Heart left ventricle (tissue), 16 donors: ENCODE measurements around the gene TMEM128. TPM values are rescaled to one million over a fixed set of nuclear protein-coding genes. Genes with fewer than 3 reads are reported as not detected.
A peak's percentile ranks its signal among the peaks of the same experiment; 100 is the strongest.

Experiments
- ATAC-seq, 4 donors: fragments of 200-7000 bp; cut with Tn5 transposase; one replicate each; pipeline ENCODE4 v1.9.1; 2020 to 2022; ENCODE audit warnings: moderate library complexity in 4 of 4, mild to moderate bottlenecking in 3 of 4, moderate number of reproducible peaks in 1 of 4
- DNase-seq, 5 donors: peaks; one replicate each; pipeline ENCODE4 v3.0.0-alpha.2; 2020
- H3K27ac ChIP-seq, 12 donors: fragments of 200-600 bp; sonication (generic) in 4 of 12; one replicate each; pipeline versions ENCODE4 v1.5.0 to v1.8.0; 2016 to 2022; ENCODE audit warnings: mild to moderate bottlenecking in 2 of 12
- H3K27me3 ChIP-seq, 9 donors: fragments of 200-600 bp; sonication (generic) in 2 of 9; one replicate each; pipeline versions ENCODE4 v1.5.1 to v1.8.0; 2016 to 2022; ENCODE audit warnings: mild to moderate bottlenecking in 3 of 9
- H3K36me3 ChIP-seq, 9 donors: fragments of 200-600 bp; sonication (generic) in 2 of 9; one replicate each; pipeline versions ENCODE4 v1.5.0 to v1.8.0; 2018 to 2022; ENCODE audit warnings: mild to moderate bottlenecking in 2 of 9
- H3K4me1 ChIP-seq, 12 donors: fragments of 200-600 bp; sonication (generic) in 4 of 12; one replicate each; pipeline versions ENCODE4 v1.5.0 to v1.8.0; 2016 to 2022; ENCODE audit warnings: mild to moderate bottlenecking in 3 of 12
- H3K4me3 ChIP-seq, 12 donors: fragments of 200-600 bp; sonication (generic) in 4 of 12; one replicate each; pipeline versions ENCODE4 v1.5.0 to v1.8.0; 2017 to 2022; ENCODE audit warnings: mild to moderate bottlenecking in 9 of 12, moderate library complexity in 4 of 12
- H3K9me3 ChIP-seq, 12 donors: fragments of 200-600 bp; sonication (generic) in 4 of 12; one replicate each; pipeline versions ENCODE4 v1.5.0 to v1.8.0; 2016 to 2022; ENCODE audit warnings: mild to moderate bottlenecking in 1 of 12
- POLR2A ChIP-seq, 2 donors: fragments of 450-650 bp; IDR thresholded peaks; one replicate each; pipeline ENCODE4 v1.6.1; 2017; ENCODE audit warnings: antibody characterized with exemption in 2 of 2, mild to moderate bottlenecking in 2 of 2, moderate library complexity in 2 of 2
- WGBS, 4 donors: extraction: QIAGEN DNeasy Blood & Tissue Kit in 2 of 4; methylation state at CpG; one replicate each; pipeline versions ENCODE4 v1.1.5 to v1.1.7; 2013 to 2018; 5-methylcytosine and 5-hydroxymethylcytosine counted together
- intact Hi-C, 10 donors: fragments of 100-400 bp; cut with DNase I; formaldehyde crosslinking; loops; one replicate each; pipeline versions ENCODE4 v1.11.1 to v1.14.2; 2022
- long read RNA-seq, 3 donors: library from polyadenylated mRNA; unstranded; transcript quantifications; one replicate each; pipeline ENCODE4 v2.0.0, GENCODE V29; 2020 to 2021
- polyA plus RNA-seq, 2 donors: library from polyadenylated mRNA; stranded (reverse); fragments of 200-250 nt; gene quantifications; one replicate each; pipeline ENCODE4 v1.2.3, GENCODE V29; 2013
- total RNA-seq, 9 donors: library from RNA; depleted of rRNA in 2 of 9; stranded (reverse); fragments of >200 nt in 2 of 9; fragmentation: NEBNext Ultra II Directional in 3 of 9; extraction: Animal tissue kit (Norgen Biotek cat#: 25700) in 3 of 9; gene quantifications; one replicate each; pipeline versions ENCODE4 v1.1.0 to v1.2.4, GENCODE V29; 2016 to 2023
- TF ChIP-seq, protein P1 (sequence below), 12 donors: fragments of 200-600 bp; sonication (generic) in 4 of 12; IDR thresholded peaks; one replicate each; pipeline versions ENCODE4 v1.5.0 to v1.8.0; 2018 to 2022; ENCODE audit warnings: antibody characterized with exemption in 12 of 12, mild to moderate bottlenecking in 5 of 12
- donor health status: ischemic (EF 13 %, LVEDD 7.1; RV severe dilation, severe dysfunction).
- donor health status: healthy with polysubstance abuse.
- donor health status: DM: no; HTN: yes; CAD: no.
- donor health status: DM: no; HTN: no; CAD: no.
- donor health status: ischemic (EF 25% LVEDD 6.9; RV normal size, moderate dysfunction).
- donor health status: ischemic (EF 25% LVEDD 5.7; RV mildly dilated, moderate dysfunction).
- donor health status: healthy.
- donor health status: DM: yes; HTN: yes; CAD: no.
- donor health status: ischemic (EF 35%, LVEDD 5.7; RV mildly dilated, moderate dysfunction).
- donor health status: nonischemic (EF 11% LVEDD 7.7; RV severe dilation, severe dysfunction).
- donor health status: DM: yes; HTN: yes; CAD: no.
- donor health status: PGD.
- donor health status: ischemic (EF 29% LVEDD 5.4; RV normal size, mild dysfunction).
- donor health status: nonischemic (EF 23%, LVEDD 6.1; RV moderate dilation, normal function).

TMEM128 gene, protein sequence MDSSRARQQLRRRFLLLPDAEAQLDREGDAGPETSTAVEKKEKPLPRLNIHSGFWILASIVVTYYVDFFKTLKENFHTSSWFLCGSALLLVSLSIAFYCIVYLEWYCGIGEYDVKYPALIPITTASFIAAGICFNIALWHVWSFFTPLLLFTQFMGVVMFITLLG
- 10 to 100 TPM in 6 of 9 donors, 1 to 10 TPM in 3; 5.1 to 15.5 (median 12.4) TPM for total RNA-seq
- polyA plus RNA-seq = 10 to 100 TPM; 11.3 to 12.2 TPM
- long read RNA-seq, donor 1, transcript TMEM128-202 (5 exons, 1,221 nt) = major isoform, 9 of 11 reads
- long read RNA-seq, donor 1, partial matches to known transcripts = 0 of 11 reads
- long read RNA-seq, donor 1, other reads (novel, unspliced or antisense) = 2 of 11 reads
- long read RNA-seq, donor 2, transcript TMEM128-202 (5 exons, 1,221 nt) = major isoform, 25 of 37 reads
- long read RNA-seq, donor 2, partial matches to known transcripts = 1 of 37 reads
- long read RNA-seq, donor 2, other reads (novel, unspliced or antisense) = 9 of 37 reads
- long read RNA-seq, donor 3, partial matches to known transcripts = 0 of 3 reads
- long read RNA-seq, donor 3, other reads (novel, unspliced or antisense) = 1 of 3 reads

DNA sequence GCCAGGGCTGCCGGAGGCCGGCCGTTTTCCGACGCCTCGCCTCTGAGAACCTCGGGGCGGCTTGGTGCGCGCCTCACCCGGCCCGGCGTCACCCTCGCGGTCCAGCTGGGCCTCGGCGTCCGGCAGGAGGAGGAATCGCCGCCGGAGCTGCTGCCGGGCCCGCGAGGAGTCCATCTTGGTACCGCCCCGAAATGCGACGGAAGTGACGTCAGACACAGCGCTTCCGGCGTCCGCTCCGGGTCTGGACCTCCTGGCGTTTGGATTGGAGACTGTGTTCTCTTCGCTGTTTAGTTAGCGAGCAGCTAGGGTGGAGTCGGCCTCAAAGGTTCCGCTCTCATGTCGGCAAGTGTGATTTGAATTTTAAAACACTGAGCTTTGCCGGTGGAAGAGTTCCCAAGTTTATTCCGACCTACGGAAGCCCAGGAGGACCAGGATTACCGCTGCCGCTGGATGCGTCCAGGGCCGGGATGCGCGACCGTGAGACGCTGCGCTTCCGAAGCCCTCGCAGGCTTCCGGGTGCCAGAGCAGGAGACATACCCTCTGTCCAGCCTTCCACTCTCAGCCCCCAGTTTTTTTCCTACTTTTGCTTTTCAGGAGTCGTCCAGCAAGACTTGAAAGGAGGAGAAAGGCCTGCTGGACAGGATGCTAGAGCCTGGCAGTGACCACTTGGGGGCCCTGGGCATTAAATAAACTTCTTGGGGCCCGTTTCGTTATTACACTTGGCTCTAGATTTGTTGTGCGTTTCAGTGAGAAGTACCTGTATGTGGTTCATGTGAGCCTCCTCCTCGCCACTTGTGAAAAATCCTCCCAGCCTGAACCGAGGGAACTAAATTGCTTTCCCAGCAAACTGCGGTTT, at the start of gene TMEM128:
TSS of gene TMEM128 (minus strand) at position 195 of the 856 bp plus-strand sequence. CDS start at position 174, 21 bp downstream.
- Histone ChIP-seq H3K27ac (peak within 1 kb of the TSS; percentile 80 to 99 (median 91)), H3K4me1 (peaks cover 0 to 28% (median 19%) of the 10 kb centered on the region in 12 donors), H3K9me3 (no peaks in the 10 kb centered on the region), H3K4me3 (peak within 1 kb of the TSS; percentile 57 to 96 (median 74)), H3K36me3 (peaks cover 0 to 31% (median 27%) of the 10 kb centered on the region in 9 donors), H3K27me3 (no peaks in the 10 kb centered on the region)
- DNase-seq (peak; percentile 93 to 94 (median 93)), ATAC-seq (peak; percentile 92 to 99 (median 98))
- intact Hi-C loops = loop anchor here in 4 of 10 donors (2.0 to 5.0 kb wide), 3 partner anchors 39 to 44 kb away; partner anchors contain the start of genes LYAR (in 2 of the 4) and ZBTB49 (in 2 of the 4)
- TF ChIP-seq, protein P1, sequence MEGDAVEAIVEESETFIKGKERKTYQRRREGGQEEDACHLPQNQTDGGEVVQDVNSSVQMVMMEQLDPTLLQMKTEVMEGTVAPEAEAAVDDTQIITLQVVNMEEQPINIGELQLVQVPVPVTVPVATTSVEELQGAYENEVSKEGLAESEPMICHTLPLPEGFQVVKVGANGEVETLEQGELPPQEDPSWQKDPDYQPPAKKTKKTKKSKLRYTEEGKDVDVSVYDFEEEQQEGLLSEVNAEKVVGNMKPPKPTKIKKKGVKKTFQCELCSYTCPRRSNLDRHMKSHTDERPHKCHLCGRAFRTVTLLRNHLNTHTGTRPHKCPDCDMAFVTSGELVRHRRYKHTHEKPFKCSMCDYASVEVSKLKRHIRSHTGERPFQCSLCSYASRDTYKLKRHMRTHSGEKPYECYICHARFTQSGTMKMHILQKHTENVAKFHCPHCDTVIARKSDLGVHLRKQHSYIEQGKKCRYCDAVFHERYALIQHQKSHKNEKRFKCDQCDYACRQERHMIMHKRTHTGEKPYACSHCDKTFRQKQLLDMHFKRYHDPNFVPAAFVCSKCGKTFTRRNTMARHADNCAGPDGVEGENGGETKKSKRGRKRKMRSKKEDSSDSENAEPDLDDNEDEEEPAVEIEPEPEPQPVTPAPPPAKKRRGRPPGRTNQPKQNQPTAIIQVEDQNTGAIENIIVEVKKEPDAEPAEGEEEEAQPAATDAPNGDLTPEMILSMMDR (IDR thresholded peaks at IDR 0.05) = peak in 5 of 12 donors; percentile 17 to 40 (median 31)
- peak in 1 of 2 donors; percentile 63 for TF ChIP-seq POLR2A (IDR thresholded peaks at IDR 0.05)
- 1 to 2% (median 1%) methylated on average over 39 to 62 of the region's 62 CpGs for WGBS, 4 donors

DNA sequence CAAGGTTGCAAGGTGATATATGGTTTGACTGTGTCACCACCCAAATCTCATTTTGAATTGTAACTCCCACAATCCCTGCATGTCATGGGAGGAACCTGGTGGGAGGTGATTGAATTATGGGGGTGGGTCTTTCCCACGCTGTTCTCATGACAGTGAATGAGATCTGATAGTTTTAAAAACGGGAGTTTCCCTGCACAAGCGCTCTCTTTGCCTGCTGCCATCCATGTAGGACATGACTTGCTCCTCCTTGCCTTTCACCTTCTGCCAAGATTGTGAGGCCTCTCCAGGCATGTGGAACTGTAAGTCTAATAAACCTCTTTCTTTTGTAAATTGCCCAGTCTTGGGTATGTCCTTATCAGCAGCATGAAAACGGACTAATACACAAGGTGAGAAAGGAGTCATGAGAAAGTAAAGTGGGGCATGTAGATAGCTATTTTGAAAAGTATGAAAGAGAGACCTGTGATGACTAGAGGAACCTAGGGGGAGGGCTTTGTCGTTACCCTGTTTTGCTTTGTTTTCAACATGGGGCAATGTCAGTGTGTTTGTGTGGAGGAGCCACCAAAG, 48.3 kb upstream of the TMEM128 start:
- no peak overlapping the region for H3K27ac ChIP-seq
- no peak for ATAC-seq
- TF ChIP-seq, protein P1 (IDR thresholded peaks at IDR 0.05) = no peak
- TF ChIP-seq POLR2A (IDR thresholded peaks at IDR 0.05) = no peak
- no peaks in the 10 kb centered on the region for H3K9me3 ChIP-seq
- DNase-seq = no peak
- no peak overlapping the region for H3K4me3 ChIP-seq
- intact Hi-C loops = no loop called here
- peaks cover 0 to 35% (median 22%) of the 10 kb centered on the region in 9 donors for H3K36me3 ChIP-seq
- H3K4me1 ChIP-seq = peaks cover 0 to 17% (median 4%) of the 10 kb centered on the region in 12 donors
- H3K27me3 ChIP-seq = no peaks in the 10 kb centered on the region
- 90 to 97% (median 96%) methylated on average over 5 of the region's 5 CpGs for WGBS, 4 donors

DNA sequence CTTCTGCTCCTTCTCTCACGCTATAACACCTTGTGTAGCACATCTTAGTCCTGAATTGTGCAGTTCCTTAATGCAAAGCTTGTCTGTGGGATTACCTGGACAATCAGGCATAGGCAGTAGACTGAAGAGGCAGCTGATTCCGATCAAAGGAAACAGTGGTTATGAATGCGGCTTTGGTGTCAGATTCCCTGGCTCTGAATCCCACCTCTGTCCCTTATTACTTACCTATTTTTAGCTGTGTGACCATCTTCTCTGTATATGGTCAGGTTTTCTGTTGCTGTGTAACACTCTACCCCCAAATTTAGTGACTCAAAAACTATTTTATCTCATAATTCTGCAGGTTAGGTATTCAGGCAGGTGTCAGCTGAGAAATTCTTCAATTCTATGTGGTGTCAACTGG, 45.3 kb upstream of the TMEM128 start:
- H3K9me3 ChIP-seq = no peaks in the 10 kb centered on the region
- no peak for DNase-seq
- no peak overlapping the region for H3K4me3 ChIP-seq
- WGBS, 4 donors = 84 to 94% (median 92%) methylated on average over 3 of the region's 3 CpGs
- ATAC-seq = no peak
- H3K27ac ChIP-seq = no peak overlapping the region
- H3K4me1 ChIP-seq = peaks cover 0 to 36% (median 22%) of the 10 kb centered on the region in 12 donors
- no peaks in the 10 kb centered on the region for H3K27me3 ChIP-seq
- no peak for TF ChIP-seq POLR2A (IDR thresholded peaks at IDR 0.05)
- TF ChIP-seq, protein P1 (IDR thresholded peaks at IDR 0.05) = no peak
- H3K36me3 ChIP-seq = peaks cover 0 to 12% (median 0%) of the 10 kb centered on the region in 9 donors
- intact Hi-C loops = loop anchor here in 1 of 10 donors (5.0 kb wide), 1 partner anchor 46 kb away; the partner anchor contains the start of gene TMEM128
